CD4-positive, alpha-beta T cell treated with Interleukin-12 subunit alpha and Interleukin-12 subunit beta, for 1 hour (primary cell): ENCODE measurements around the gene ADAMTS17.

ENCODE experiments used
- DNase-seq: peaks from one replicate; pipeline ENCODE4 v3.0.0-alpha.2; 2020

ADAMTS17 gene

DNA sequence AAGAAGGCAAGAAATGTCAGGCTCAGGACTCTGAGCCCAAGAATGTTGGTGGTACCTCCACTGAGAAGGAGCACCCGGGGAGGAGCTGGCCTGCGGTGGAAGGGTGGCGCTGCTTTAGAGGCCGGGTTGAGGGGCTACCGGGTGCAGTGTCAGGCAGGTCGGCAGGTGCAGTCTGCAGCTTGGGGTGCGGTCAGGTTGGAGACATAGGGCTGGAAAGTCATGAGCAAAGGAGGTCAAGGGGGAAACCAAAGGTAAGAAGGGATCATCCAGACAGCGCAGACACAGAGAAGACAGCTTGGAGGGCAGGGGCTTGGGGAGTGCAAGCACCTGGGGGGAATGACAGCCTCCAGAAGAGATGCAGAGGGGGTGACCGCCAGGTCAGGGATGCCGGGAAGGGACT, 334.2 kb downstream of the ADAMTS17 start:
- DNase-seq, result no peak

DNA sequence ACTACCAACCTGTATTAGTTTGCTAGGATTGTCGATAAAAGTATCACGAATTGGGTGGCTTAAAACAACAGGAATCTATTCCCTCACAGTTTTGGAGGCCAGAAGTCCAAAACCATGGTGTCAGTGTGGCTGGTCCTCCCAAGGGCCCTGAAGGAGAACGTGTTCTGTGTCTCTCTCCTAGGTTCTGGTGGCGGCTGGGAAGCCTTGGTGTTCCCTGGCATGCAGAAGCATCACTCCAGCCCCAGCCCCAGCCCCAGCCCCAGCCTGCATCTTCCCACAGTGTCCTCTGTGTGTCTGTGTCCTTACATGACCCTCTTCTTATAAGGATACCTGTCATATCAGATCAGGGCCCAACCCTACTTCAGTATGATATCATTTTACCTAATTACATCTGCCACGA, 336.1 kb downstream of the ADAMTS17 start:
- DNase-seq, result no peak

DNA sequence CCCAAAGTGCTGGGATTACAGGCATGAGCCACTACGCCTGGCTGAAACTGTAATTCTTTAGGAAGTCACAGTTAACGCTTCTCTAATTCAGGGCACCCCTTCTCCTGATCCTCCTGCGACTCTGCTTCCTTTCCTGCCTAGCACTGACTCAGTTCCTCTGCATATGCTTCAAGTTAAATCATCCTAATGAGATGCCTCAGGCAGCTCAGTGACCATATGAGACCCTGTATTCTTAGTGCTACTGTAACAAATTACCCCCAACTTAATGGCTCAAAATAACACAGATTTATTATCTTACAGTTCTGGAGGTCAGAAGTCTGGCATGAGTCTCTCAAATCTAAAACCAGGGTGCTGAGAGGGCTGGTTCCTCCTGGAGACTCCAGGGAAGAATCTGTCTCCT, 336.8 kb downstream of the ADAMTS17 start:
- DNase-seq, result no peak

DNA sequence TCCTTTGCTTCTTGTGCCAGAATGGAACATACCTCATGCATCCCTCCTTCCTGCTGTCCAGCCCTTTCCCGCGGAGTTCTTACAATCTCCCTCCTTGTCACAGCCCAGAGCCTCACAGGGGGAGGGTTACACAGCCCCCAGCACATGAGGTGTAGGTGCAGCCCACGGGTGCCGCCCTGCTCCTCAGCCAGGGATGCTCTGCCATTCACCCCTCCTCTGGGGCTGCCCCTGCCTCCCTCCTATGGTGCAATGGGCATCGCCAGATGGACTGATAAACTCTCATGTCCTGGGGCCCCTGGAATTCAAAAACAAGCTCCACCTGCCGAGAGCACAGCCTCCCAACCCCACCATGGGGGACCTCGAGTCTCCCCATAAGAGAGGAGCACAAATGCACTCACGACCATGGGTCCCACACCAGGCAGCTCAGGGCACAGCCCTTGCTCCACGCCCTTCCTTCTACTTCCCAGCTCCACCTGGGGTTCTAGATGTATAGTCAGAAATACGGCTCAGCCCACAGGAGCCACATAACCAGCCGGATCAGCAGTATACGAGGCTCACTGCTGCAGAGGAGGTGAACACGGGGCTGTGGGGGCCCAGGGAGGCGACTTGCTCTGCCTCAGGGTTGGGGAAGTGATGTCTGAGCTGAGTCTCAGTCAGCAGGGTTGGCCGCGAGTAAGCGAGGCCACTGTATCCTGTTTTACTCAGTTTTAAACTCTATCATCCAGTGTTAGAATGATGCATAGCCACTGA, 338.8 kb downstream of the ADAMTS17 start:
- DNase-seq, result no peak

DNA sequence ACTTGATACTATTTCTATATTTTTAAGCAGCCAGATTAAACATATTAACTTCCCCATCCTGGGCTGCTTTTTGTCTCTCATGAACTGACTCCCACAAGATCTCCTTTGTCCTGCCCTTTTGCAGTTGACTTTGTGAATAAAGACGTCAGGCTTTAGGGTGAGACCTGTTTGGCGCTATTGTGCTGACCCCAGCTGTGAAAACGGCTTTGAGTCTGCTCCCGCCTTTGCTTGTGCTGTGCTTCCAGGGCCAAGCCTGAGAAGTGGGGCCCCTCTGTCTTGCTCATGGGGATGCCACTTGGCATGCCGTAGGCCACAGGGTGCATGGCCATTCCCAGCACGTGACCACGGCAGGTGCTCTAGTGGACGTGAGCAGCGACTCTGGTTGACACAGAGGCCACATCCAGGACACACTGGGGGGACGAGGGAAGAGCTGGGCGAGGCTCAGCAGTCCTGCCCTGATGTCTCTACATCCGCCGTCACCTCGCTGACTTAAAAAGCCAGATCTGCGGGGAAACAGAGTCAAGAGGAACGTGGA, 339.6 kb downstream of the ADAMTS17 start:
- no peak for DNase-seq

DNA sequence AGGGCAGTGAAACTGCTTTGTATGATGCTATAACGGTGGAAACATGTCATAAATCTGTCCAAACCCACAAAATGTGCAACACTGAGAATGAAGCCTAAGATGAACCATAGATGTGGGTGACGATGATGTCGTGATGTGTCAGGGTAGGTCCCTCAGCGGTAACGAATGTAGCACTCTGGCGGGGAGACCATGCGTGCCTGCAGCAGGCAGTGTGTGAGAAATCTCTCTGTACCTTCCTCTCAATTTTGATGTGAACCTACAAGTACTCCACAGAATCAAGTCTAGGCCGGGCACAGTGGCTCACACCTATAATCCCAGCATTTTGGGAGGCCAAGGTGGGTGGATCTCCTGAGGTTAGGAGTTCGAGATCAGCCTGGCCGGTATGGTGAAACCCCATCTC, 340.4 kb downstream of the ADAMTS17 start:
- no peak for DNase-seq

DNA sequence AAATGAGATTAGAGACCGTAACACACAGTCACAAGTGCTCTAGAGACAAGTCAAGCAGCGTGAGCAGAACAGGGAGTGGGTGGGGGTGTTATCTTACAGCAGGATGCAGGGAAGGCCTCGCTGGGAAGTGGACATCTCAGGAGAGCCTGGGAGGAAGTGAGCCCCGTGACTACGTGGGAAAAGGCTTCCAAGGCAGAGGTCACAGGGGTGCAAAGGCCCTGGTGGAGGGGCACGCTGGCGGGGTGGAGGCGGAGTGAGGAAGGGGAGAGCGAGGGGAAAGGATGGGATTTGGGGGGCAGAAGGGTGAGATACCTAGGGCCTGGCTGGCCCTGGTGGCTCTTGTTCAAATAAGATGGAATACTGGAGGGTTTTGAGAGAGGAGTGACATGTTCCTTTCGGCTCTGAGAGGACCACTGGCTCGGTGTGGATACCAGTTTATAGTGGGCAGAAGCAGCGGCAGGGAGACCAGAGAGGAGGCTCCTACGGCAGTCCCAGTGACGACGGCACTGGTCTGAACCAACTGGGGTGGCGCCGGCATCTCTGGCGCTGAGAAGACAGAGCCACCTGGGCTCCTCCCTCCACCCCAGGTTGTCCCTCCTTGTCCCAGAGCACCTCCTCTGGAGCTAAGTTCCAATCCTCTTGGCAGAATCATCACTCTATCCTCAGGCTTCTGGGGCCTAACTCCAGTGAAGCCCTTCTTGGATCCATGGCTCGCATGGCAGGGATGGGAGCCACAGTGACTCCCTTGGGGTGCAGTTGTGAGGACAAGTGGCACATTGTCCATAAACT, 342.3 kb downstream of the ADAMTS17 start:
- DNase-seq, result no peak

DNA sequence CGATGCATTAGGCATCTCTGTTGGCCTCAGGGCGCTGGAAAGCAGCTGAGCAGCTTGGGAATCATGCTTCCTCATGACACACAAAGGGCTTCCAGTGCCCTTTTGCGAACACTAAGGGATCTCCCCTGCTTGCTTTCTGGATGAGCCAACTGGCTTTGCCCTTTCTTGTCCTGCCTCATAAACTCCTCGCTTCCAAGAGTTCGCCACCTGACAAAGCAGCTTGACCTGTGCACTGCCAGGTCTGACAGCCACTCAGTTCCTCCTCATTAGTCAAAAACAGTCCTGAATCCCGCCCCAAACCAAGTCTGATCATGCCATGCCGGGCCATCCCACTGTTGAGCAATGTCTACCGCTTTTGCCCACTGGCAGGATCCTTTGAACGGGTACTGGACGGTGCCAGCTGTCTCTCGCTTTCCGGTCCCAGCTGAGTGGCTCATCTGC, 343.1 kb downstream of the ADAMTS17 start:
- no peak for DNase-seq

DNA sequence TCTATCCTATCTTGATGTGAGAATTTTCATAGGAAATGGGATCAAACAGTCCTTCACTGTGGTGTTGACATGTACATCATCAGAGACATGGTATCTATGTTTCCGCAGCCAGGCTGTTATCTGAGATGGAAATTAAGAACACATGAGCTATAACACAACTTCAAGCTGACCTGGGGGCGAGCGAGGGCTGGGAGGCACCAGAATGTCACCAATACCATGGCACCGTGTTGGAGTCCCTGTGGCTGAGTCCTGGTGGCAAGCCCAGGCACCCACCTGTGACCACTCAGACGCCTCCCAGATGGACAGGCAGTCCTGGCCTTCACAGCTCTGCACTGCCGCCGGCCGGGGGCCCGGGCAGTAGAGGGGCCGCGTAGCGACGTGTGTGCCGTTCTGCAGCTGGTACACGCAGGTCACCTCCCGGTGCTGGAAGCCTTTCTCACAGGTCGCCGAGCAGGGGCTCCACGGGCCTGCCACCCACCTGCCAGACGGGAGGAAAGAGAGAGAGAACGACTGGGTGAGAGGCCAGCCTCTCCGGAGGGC, 344.6 kb downstream of the ADAMTS17 start:
- no peak for DNase-seq

DNA sequence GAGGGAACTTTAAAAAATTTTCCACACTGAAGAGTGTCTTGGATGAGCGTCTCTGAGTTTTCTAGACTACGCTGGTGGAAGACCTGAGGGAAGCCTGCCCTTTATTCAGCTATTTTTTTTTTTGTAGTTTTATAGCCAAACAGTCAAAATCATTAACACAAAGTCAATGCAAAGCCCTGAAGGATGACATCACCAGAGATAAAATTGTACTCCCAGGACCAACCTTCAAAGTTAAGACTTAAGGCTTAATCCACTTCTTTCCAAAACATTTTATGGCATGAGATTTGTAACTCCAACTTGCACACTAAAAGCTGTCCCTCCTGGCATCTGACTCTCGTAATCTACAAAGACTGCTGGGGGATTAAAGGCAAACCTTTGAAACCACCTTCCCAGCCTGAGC, 345.1 kb downstream of the ADAMTS17 start:
- DNase-seq, result no peak

DNA sequence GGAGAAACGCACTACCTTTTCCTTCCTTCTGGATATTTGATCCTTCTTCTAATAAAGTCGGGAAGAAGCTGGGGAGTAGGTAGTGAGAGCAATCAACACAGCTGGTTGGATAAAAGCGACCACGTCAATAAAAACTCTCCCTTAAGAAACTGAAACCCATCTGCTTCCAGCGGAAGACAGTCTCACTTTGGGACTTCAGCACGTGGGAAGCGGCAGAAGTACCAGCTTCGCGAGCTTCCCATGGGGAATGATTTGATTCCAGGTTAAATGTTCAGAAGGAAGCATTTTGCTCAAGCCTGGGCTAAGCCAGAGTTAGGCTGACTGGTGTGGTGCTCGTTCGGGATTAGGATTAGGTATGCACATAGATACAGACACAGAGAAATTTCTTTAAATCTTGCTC, 346.2 kb downstream of the ADAMTS17 start:
- DNase-seq, result no peak

DNA sequence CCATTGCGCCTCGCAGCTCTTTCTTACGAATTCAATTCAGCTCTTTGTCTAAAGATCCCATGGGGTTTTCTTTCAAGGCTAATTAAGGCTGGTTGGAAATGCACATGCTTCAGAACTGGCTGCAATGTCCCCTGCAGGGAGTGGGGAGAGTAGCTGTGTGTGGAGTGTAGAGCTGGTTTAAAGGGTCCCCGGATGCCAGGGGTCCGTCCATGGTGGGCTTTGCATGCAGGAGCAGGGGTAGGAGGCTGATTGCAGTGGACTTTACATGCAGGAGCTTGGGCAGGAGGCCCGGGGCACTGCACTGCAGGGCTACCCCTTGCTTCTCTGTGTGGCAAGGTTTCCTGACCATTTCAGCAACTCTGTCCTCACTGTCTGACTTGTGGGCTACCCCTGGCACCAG, 346.9 kb downstream of the ADAMTS17 start:
- no peak for DNase-seq

DNA sequence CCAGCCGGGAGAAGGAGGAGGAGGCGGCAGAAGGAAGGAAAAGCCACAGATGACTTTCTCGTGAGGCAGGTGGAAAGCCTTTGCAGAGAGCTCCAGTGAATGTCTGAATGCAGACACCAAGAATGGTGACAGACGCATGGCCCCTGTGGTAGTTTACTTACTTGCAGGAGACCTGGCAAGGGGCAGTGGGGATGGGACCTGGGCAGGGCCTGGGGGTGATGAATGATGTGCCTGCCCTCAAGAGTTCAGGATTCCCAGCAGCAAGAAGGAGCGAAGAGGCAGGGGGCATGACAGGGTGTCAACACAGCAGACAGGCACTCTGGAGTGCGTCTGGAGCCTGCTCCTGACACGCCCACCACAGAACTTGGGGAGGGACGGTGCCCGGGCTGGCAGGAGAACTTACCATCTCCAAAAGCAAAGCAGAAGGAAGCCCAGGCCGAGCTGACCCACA, 348.1 kb downstream of the ADAMTS17 start:
- no peak for DNase-seq

DNA sequence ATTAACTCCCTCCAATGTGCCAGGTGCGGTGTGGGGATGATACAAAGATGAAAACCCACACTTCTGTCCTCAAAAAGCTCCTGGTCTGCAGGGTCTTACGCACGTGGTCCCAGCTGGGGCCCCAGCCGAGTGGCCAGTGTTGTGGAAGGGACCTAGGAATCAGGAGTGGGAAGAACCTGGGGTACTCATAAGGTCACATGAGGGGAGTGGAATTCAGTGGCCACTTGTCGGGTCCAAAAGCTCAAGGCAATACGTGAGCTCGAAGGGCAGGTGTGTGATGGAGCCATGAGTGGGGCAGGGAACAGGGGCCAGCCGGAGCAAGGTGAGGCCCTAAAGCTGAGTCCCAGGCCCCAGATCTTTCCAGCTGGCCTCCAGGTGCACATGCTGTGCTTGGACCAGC, 348.5 kb downstream of the ADAMTS17 start:
- DNase-seq, result no peak

DNA sequence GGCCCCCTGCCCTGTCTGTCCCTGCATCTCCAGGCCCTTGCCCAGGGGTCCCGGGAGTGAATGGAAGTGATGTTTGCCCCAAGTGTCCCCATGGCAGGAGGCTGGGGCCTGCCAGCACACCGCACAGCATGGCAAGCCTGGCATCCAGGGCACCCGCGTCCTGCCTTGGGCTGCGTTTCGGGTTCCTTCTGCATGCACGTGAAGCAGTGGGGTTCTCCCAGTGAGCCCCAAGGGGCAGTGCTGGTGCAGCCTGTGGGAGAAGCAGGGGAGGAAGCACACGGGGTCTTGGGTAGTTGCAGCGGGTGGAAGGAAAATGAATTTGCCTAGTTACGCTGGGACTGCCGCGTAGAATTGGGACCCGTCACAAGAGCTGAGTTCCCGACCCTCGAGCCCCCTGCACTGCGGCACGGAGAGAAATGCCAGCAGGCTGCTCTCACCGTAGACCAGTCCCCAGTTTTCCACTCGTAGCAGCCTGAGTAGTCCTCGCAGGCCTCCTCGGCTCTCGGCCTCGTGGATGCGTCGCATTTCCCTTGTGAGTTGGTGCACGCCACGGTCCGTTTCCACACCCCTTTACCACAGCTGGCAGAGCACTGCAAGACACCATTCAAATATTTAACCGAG, 349.1 kb downstream of the ADAMTS17 start:
- no peak for DNase-seq

DNA sequence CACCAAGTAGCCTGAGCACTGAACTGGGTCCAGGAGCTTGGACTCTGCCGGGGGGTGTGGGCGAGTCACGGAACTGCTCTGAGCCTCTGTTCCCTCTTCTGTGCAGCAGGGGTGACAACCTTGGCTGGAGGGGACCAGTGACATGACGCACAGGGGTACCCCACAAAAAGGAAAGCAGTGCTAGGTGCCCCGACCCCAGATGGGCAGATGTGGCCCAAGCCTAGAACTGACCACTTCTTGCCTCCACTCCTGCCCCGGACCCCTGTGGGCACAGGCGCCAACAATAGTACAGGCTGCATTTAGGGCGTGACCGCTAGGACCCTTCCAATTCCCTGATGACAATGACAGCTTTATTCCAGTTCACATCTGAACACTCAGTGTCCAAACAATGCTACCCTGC, 352.7 kb downstream of the ADAMTS17 start:
- no peak for DNase-seq

DNA sequence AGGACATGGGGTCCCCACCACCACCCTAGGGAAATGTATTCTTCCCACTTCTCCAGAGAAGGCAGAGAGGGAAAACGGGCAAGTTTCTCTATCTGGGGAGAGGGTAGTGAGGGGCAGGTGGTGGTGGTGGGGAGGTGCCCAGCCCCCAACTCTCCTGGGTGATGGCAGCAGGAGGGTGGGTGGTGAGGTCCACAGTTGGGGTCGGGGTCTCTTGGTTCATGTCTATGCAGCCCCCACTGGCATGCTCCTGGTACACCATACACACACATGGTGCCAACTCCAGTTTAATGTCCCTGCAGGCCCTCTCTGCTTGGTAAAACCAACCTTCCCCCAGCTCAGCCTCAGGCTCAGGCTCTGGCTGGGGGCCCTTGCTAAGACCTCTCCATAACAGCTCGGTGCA, 354.1 kb downstream of the ADAMTS17 start:
- DNase-seq, result no peak

DNA sequence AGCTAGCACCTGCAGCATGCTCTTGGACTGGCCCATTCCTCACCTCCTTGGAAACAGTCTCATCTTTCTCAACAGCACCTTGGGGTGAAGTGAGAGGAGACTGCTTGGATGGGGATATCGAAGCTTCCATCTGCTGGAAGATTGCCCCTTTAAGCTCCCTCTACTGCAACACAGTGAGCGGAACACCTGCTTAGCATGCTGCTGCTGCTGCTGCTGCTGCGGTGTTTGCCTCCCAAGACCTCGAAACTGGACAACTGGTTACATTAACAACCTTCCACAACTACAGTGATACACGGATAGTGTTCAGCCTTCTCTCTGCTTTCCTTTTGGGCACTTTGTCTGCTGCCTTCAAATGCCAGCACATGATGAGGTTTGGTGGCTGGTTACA, 354.7 kb downstream of the ADAMTS17 start:
- DNase-seq, result no peak

DNA sequence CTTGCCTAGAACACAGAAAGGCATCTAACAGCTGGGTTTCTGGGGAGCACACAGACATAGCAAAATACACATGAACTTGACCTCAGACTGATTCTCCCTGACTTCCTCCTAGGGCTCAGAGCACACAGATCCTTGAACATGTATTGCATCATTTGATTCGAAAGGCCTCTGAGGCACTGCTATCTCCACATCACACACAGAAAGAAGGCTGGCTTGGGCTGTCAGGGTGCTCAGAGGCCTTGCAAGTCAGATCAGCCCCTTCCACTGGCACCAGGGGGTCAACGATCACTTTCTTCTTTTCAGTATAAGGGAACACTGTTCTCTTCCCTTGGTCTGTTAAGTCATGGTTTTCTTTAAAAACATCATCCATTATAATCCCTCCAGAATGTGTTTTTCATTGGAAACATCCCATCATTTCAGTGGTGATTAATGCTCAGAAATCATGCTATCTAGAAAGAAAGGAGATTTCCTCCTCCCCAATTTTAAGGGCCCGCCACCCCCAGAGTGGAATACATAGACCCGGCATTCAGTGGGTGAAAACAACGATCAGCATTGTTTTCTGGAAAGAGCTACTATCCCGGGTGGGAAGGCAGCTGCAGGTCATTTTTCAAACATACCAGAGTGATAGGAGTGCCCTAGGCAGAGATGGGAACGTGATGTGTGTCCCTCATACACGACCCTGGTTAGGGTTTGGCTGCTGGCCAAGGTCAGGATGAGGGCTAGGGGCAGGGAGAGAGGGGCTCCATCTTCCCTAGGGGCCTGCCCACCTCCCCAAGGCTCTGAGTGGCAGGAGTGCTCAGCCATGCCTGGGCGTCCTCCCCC, 355.3 kb downstream of the ADAMTS17 start:
- no peak for DNase-seq

DNA sequence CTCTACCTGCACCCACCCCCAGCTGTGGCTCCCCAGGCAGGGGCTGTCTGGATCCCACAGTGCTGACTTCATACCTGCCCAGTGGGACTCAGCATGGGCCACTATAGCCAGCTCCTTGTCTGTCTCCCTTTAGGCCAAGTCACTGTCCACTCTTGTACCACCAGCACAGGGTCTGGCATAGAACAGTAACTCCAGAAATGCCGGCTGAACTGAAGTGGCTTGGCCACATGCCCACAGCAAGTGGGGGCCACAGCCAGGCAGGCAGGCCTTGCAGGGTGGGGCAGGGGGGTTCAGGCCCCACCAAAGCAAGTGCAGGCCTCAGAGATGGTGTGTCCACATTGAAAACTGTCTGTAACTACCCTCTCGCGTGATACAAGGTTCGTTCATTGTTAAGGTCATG, 355.9 kb downstream of the ADAMTS17 start:
- no peak for DNase-seq

DNA sequence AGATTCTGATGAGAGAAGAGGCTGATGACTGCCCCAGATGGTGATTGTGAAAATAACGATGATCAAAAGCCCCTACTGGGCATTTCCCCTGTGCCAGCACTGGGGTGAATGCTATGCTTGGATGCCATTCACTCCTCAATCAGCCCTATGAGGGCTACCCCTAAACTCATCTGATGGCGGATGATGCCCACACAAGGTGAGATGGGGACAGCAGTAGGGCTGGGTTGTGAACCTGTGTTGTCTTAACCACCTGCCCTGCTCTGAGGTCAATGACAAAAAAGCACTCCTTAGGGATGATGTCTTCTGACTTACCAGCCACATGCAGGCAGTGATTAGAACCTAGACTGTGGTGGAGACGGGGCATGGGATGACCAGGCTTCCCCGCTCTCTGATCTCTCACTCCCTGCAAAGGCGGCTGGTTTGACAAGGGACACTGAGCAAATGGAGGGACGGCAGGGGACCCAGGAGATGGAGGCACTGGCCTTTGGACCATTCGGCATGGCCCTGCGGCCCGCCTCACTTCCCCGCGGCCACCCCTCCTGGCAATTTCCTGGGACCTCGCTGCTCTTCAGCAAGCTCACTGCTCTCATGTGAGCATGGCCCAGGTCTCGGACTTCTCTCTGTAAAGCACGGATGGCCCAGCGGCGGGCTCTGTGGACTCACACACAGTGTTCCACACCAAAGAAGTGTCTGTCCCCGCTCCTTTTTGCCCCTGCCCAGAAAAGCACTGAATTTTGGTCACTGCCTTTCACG, 357.1 kb downstream of the ADAMTS17 start:
- no peak for DNase-seq

DNA sequence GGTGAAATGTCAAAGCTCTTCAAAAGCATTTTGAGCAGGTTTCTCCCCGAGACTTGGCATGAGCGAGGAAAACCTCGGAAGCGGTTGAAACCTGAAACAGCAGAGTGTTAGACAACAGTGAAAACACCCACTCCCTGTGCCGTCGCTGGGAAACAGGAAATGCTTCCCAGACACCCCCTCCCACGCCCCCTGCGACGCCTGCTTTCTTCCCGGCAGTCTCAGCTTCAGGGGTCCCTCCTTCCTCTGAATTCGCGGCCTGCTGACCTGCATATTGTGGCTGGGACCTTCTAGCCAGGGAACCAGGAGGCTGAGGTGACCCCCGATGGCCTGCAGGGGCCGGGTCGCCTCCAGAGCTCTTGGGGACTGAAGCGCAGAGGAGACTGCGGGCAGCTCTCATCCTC, 357.9 kb downstream of the ADAMTS17 start:
- no peak for DNase-seq
